ENCODE measurements around the gene ADAM15.

DNA sequence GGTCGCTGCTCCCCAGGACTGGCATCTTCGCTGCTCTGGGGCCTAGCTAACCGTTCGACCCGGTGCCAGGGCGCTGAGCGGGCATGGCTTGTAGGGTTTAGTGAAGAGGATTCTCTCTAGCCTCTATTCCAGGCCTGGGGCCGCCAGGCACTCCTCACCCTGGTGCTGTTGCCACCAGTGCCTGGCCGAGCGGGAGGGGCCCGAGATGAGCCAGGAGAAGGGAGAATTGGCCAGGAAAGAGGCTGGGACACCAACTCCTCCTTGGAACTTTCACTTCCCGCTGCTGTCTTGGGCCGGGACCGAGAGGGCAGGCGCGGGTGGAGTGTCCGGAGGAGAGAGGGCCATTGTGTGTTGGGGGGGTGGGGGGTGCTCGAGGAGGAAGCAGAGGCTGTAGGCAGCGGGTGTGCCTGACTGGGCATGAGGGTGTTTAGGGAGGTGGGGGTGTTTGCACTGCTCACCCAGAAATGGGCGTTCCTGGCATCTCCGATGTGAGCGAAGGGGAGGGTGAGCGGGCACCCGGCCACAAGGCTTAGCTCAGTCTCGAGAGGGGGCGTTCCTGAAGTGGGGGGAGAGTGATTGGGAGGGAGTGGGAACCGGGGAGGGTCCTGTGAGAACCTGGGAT lies 772 bp downstream of the ADAM15 start:
- TF ChIP-seq, protein P1, sequence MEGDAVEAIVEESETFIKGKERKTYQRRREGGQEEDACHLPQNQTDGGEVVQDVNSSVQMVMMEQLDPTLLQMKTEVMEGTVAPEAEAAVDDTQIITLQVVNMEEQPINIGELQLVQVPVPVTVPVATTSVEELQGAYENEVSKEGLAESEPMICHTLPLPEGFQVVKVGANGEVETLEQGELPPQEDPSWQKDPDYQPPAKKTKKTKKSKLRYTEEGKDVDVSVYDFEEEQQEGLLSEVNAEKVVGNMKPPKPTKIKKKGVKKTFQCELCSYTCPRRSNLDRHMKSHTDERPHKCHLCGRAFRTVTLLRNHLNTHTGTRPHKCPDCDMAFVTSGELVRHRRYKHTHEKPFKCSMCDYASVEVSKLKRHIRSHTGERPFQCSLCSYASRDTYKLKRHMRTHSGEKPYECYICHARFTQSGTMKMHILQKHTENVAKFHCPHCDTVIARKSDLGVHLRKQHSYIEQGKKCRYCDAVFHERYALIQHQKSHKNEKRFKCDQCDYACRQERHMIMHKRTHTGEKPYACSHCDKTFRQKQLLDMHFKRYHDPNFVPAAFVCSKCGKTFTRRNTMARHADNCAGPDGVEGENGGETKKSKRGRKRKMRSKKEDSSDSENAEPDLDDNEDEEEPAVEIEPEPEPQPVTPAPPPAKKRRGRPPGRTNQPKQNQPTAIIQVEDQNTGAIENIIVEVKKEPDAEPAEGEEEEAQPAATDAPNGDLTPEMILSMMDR (IDR thresholded peaks at IDR 0.05) = no peak
- TF ChIP-seq POLR2A (IDR thresholded peaks at IDR 0.05) = no peak

All from right lobe of liver (tissue), 4 donors.